Measurements from ENCODE around the gene DTX1. TPM values are rescaled to one million over a fixed set of nuclear protein-coding genes. Genes with fewer than 3 reads are reported as not detected.

Gene DTX1
- total and polyA plus RNA-seq, 2 of the 13 experiments (the other 11 are each of a cell fraction or from before 2014, with no cell fraction given) = not detected

- no peak overlapping the region for H3K9ac ChIP-seq (ENCODE audit: insufficient read depth, low read depth, low read length)
- H3K4me1 ChIP-seq (ENCODE audit: insufficient read depth, low read length) = peaks cover 16% of the 10 kb centered on the region
- peaks cover 0 to 2% of the 10 kb centered on the region in 2 experiments; a peak in 2 of 5 replicates for H3K27me3 ChIP-seq (ENCODE audit: control insufficient read depth in 1 of 2, insufficient read depth in 2 of 2, low read length in 2 of 2)
- H4K20me1 ChIP-seq (ENCODE audit: insufficient read depth, low read length) = no peaks in the 10 kb centered on the region
- H3K4me2 ChIP-seq (ENCODE audit: low read depth, low read length) = no peak overlapping the region
- in situ Hi-C loops (cut with HindIII; ENCODE audit: extremely low pct_ligation_motif_present, low pct_unique_long_range_greater_than_20kb) (no loop called here), intact Hi-C loops (cut with micrococcal nuclease; ENCODE audit: unreplicated experiment) (no loop called here)
- no peaks in the 10 kb centered on the region for H3K9me3 ChIP-seq (ENCODE audit: low read length)
- H3K79me2 ChIP-seq (ENCODE audit: insufficient read depth, low read length) = no peaks in the 10 kb centered on the region
- WGBS (ENCODE audit: low lambda C conversion rate) = 54% methylated on average over 5 of the region's 5 CpGs
- BruUV-seq (replicated peaks) = no TSS peak
- H3K27ac ChIP-seq (ENCODE audit: extremely low read length, insufficient read depth, low read length) = no peak overlapping the region
- CTCF ChIA-PET (ENCODE audit: low intra/inter-chr PET ratio, low total read pairs) = interaction anchor here (1.6 kb wide), 1 partner anchor 54 kb away, joined by 3 read pairs; no protein-coding TSS in a partner anchor
- FAIRE-seq (no peak), DNase-seq (ENCODE audit: low spot score) (no peak), ATAC-seq (no peak)
- POLR2A ChIA-PET = no interaction called here
- no peaks in the 10 kb centered on the region for H3K36me3 ChIP-seq (replicated peaks in 1 of 2; ENCODE audit: control insufficient read depth in 1 of 2, insufficient read depth in 2 of 2, low read length in 2 of 2)
- no peak overlapping the region for H3K4me3 ChIP-seq (replicated peaks in 1 of 3; ENCODE audit: insufficient read depth in 1 of 3, low read depth in 2 of 3, low read length in 3 of 3)
- H2AFZ ChIP-seq (ENCODE audit: low read length) = no peak overlapping the region
- no peak for TF ChIP-seq KLF6 (CRISPR knock-in tag; IDR thresholded peaks at IDR 0.05)
- no peak for TF ChIP-seq ATRX (CRISPR knock-in tag; IDR thresholded peaks at IDR 0.05; ENCODE audit: borderline replicate concordance)
- TF ChIP-seq CBX1 (IDR thresholded peaks at IDR 0.05; ENCODE audit: low read depth) = no peak
- TF ChIP-seq, protein P1, sequence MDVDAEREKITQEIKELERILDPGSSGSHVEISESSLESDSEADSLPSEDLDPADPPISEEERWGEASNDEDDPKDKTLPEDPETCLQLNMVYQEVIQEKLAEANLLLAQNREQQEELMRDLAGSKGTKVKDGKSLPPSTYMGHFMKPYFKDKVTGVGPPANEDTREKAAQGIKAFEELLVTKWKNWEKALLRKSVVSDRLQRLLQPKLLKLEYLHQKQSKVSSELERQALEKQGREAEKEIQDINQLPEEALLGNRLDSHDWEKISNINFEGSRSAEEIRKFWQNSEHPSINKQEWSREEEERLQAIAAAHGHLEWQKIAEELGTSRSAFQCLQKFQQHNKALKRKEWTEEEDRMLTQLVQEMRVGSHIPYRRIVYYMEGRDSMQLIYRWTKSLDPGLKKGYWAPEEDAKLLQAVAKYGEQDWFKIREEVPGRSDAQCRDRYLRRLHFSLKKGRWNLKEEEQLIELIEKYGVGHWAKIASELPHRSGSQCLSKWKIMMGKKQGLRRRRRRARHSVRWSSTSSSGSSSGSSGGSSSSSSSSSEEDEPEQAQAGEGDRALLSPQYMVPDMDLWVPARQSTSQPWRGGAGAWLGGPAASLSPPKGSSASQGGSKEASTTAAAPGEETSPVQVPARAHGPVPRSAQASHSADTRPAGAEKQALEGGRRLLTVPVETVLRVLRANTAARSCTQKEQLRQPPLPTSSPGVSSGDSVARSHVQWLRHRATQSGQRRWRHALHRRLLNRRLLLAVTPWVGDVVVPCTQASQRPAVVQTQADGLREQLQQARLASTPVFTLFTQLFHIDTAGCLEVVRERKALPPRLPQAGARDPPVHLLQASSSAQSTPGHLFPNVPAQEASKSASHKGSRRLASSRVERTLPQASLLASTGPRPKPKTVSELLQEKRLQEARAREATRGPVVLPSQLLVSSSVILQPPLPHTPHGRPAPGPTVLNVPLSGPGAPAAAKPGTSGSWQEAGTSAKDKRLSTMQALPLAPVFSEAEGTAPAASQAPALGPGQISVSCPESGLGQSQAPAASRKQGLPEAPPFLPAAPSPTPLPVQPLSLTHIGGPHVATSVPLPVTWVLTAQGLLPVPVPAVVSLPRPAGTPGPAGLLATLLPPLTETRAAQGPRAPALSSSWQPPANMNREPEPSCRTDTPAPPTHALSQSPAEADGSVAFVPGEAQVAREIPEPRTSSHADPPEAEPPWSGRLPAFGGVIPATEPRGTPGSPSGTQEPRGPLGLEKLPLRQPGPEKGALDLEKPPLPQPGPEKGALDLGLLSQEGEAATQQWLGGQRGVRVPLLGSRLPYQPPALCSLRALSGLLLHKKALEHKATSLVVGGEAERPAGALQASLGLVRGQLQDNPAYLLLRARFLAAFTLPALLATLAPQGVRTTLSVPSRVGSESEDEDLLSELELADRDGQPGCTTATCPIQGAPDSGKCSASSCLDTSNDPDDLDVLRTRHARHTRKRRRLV (CRISPR knock-in tag; IDR thresholded peaks at IDR 0.05) = no peak
- no peak for TF ChIP-seq ZBTB4 (CRISPR knock-in tag; IDR thresholded peaks at IDR 0.05; ENCODE audit: borderline replicate concordance)
- TF ChIP-seq TCF7 (IDR thresholded peaks at IDR 0.05; ENCODE audit: low read depth) = no peak
- no peak for TF ChIP-seq IRF9 (CRISPR knock-in tag; IDR thresholded peaks at IDR 0.05; ENCODE audit: borderline replicate concordance)
- TF ChIP-seq MTA1 (CRISPR knock-in tag; IDR thresholded peaks at IDR 0.05; ENCODE audit: borderline replicate concordance) = no peak
- no peak for TF ChIP-seq ATF6 (CRISPR knock-in tag; conservative IDR thresholded peaks at IDR 0.05)
- no peak for TF ChIP-seq EED (CRISPR knock-in tag; IDR thresholded peaks at IDR 0.05)
- TF ChIP-seq ZNF232 (CRISPR knock-in tag; IDR thresholded peaks at IDR 0.05; ENCODE audit: borderline replicate concordance) = no peak
- TF ChIP-seq KLF9 (CRISPR knock-in tag; IDR thresholded peaks at IDR 0.05; ENCODE audit: low read depth) = no peak
- no peak for TF ChIP-seq ZBTB20 (CRISPR knock-in tag; IDR thresholded peaks at IDR 0.05; ENCODE audit: borderline replicate concordance, low read depth)
- no peak for TF ChIP-seq FLYWCH1 (CRISPR knock-in tag; IDR thresholded peaks at IDR 0.05)
- TF ChIP-seq FOXM1 (CRISPR knock-in tag; IDR thresholded peaks at IDR 0.05) = no peak
Measured at GRCh38 chr12:113102811-113103210, 46.3 kb downstream of the DTX1 start.

Data from HepG2 (cell line).